Osteoblast (primary cell): ENCODE measurements around the gene FBXO41. TPM values are rescaled to one million over a fixed set of nuclear protein-coding genes. Genes with fewer than 3 reads are reported as not detected.

Experiments
- DNase-seq: peaks from one replicate; pipeline ENCODE4 v3.0.0; 2011; ENCODE audit warnings: low spot score, mixed read lengths; ENCODE audit not compliant: insufficient read length; ENCODE audit errors: missing footprints
- H2AFZ ChIP-seq: 2 replicates; pipeline ENCODE4 v1.6.0; 2011; ENCODE audit warnings: mild to moderate bottlenecking, low read length
- H3K27ac ChIP-seq: 2 replicates; pipeline ENCODE4 v1.5.1; 2011; ENCODE audit warnings: mild to moderate bottlenecking, low read depth, low read length, moderate library complexity
- H3K27me3 ChIP-seq: 2 replicates; pipeline ENCODE4 v1.6.0; 2012; ENCODE audit warnings: mild to moderate bottlenecking, control low read depth, inconsistent platforms, low read length, moderate library complexity; ENCODE audit not compliant: insufficient read depth
- H3K36me3 ChIP-seq: 2 replicates; pipeline ENCODE4 v1.5.1; 2011; ENCODE audit warnings: mild to moderate bottlenecking, low read length, control low read depth, moderate library complexity; ENCODE audit not compliant: insufficient read depth
- H3K4me1 ChIP-seq: 2 replicates; pipeline ENCODE4 v1.5.1; 2011; ENCODE audit warnings: mild to moderate bottlenecking, low read length, control low read depth, moderate library complexity; ENCODE audit not compliant: insufficient read depth
- H3K4me2 ChIP-seq: 2 replicates; pipeline ENCODE4 v1.6.0; 2011; ENCODE audit warnings: mild to moderate bottlenecking, low read length; ENCODE audit not compliant: insufficient read depth
- H3K4me3 ChIP-seq: fragments of 200-600 bp; sonication (generic); 3 replicates; pipeline ENCODE4 v1.5.1; 2012; ENCODE audit warnings: mild to moderate bottlenecking, low read length, inconsistent platforms; ENCODE audit not compliant: insufficient read depth
- H3K79me2 ChIP-seq: 2 replicates; pipeline ENCODE4 v1.6.0; 2012; ENCODE audit warnings: mild to moderate bottlenecking, low read length, control low read depth, inconsistent platforms; ENCODE audit not compliant: insufficient read depth
- H3K9me3 ChIP-seq: 2 replicates; pipeline ENCODE4 v1.5.1; 2011; ENCODE audit warnings: low read depth, low read length, control low read depth
- H4K20me1 ChIP-seq: 2 replicates; pipeline ENCODE4 v1.6.0; 2012; ENCODE audit warnings: mild to moderate bottlenecking, low read length, control low read depth; ENCODE audit not compliant: insufficient read depth
- total RNA-seq: library from RNA; depleted of rRNA; stranded (reverse); fragments of >200 nt; gene quantifications from 2 replicates; pipeline ENCODE4 v1.2.3, GENCODE V29; 2012
- TF ChIP-seq, protein P1 (sequence below): IDR thresholded peaks from 2 replicates; pipeline ENCODE4 v1.5.1; 2011; ENCODE audit warnings: mild to moderate bottlenecking, low read depth, low read length, moderate library complexity; ENCODE audit errors: extremely low read depth

Gene FBXO41
- total RNA-seq, 1 donor: 0.36 TPM

DNA sequence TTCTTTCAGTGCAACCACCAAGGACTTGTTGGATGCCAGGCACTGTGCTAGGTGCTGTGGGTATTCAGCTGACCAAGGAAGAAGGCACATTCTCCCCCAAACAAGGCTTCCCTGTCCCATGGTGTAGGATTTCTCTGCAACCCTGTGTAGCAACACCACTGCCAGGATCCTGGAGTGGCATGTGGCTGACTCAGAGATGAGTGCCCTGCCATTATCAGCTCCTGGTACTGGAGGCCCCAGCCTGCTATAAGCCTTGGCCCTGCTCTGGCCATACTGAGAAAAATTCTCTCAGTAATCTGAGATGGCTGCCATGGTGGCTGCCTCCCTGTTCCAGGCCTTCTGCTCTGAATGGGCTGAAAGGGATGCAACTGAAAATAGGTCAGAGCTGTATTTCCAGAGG is 66.0 kb downstream of the FBXO41 start:
- Histone ChIP-seq H3K27me3 (no peaks in the 10 kb centered on the region), H3K27ac (peak overlapping the region; percentile 5), H2AFZ (peak overlapping the region; percentile 61), H3K4me3 (no peak overlapping the region), H3K4me1 (peaks cover 25% of the 10 kb centered on the region), H3K79me2 (peaks cover 45% of the 10 kb centered on the region), H4K20me1 (no peaks in the 10 kb centered on the region), H3K9me3 (no peaks in the 10 kb centered on the region), H3K4me2 (peak overlapping the region; percentile 42), H3K36me3 (peaks cover 17% of the 10 kb centered on the region)
- peak; percentile 90 for DNase-seq
- TF ChIP-seq, protein P1, sequence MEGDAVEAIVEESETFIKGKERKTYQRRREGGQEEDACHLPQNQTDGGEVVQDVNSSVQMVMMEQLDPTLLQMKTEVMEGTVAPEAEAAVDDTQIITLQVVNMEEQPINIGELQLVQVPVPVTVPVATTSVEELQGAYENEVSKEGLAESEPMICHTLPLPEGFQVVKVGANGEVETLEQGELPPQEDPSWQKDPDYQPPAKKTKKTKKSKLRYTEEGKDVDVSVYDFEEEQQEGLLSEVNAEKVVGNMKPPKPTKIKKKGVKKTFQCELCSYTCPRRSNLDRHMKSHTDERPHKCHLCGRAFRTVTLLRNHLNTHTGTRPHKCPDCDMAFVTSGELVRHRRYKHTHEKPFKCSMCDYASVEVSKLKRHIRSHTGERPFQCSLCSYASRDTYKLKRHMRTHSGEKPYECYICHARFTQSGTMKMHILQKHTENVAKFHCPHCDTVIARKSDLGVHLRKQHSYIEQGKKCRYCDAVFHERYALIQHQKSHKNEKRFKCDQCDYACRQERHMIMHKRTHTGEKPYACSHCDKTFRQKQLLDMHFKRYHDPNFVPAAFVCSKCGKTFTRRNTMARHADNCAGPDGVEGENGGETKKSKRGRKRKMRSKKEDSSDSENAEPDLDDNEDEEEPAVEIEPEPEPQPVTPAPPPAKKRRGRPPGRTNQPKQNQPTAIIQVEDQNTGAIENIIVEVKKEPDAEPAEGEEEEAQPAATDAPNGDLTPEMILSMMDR: no peak

DNA sequence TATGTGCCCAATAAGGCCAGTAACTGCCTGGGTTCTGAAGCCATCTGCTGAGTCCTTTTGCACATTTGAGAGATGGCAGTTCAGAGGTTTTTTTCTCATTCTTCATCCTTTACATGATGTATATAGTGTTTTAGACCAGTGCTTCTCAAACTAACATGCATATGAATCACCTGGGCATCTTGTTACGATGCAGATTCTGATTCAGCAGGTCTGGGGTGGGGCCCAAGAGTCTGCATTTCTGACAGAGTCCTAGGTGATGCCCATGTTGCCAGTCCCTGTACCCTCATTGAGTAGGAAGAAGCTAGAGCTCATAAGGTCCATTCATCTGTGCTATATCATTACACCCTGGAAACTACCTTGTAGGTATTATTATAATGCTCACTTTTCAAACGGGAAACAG is 66.5 kb downstream of the FBXO41 start:
- no peak for DNase-seq
- H3K27ac ChIP-seq: peak overlapping the region; percentile 5
- H2AFZ ChIP-seq: no peak overlapping the region
- H4K20me1 ChIP-seq: no peaks in the 10 kb centered on the region
- H3K79me2 ChIP-seq: peaks cover 45% of the 10 kb centered on the region
- H3K4me2 ChIP-seq: peak overlapping the region; percentile 42
- H3K36me3 ChIP-seq: peaks cover 14% of the 10 kb centered on the region
- TF ChIP-seq, protein P1: no peak
- peaks cover 25% of the 10 kb centered on the region for H3K4me1 ChIP-seq
- H3K9me3 ChIP-seq: no peaks in the 10 kb centered on the region
- H3K4me3 ChIP-seq: no peak overlapping the region
- H3K27me3 ChIP-seq: no peaks in the 10 kb centered on the region

DNA sequence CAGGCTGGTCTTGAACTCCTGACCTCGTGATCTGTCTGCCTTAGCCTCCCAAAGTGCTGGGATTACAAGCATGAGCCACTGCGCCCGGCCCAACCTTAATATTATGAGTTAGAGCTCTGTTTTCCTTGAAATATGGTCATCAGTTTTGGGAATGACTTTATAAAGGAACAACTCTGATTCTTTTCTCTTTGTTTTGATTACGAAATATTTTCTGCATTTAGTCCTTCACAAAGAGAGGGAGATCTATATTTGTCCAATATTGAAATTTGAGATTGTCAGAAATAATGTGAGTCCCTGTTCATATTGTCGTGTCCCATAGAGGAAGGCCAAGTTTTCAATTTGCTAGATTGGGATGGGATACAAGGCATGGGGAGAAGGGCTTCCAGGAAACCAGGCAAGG is 67.1 kb downstream of the FBXO41 start:
- Histone ChIP-seq H4K20me1 (no peaks in the 10 kb centered on the region), H3K27ac (no peak overlapping the region), H3K27me3 (no peaks in the 10 kb centered on the region), H3K79me2 (peaks cover 45% of the 10 kb centered on the region), H2AFZ (no peak overlapping the region), H3K4me1 (peaks cover 26% of the 10 kb centered on the region), H3K4me3 (no peak overlapping the region), H3K4me2 (no peak overlapping the region), H3K36me3 (peaks cover 13% of the 10 kb centered on the region), H3K9me3 (no peaks in the 10 kb centered on the region)
- no peak for DNase-seq
- TF ChIP-seq, protein P1: no peak

DNA sequence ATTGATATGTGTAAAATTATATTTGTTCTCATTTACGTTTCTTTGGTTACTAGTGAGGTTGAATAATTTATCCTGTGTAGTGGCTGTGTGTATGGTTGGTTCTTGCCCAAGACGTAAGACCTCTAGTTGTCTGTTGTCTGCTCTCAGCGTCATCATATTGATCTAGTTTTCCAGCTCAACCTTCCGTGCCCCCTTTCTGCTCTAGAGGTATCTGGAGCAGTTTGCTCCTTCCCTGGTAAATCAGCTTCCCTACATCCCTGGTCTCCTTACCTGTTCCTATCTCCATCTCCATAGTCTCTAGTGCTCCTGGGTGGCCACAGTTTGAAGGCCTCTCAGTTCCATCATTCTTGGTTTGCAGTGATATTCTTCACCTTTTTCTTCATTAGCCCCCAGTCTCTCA is 69.0 kb downstream of the FBXO41 start:
- peak overlapping the region; percentile 83 for H3K27ac ChIP-seq
- no peak overlapping the region for H2AFZ ChIP-seq
- peak overlapping the region; percentile 88 for H3K4me3 ChIP-seq
- no peak for DNase-seq
- peaks cover 31% of the 10 kb centered on the region for H3K4me1 ChIP-seq
- peaks cover 45% of the 10 kb centered on the region for H3K79me2 ChIP-seq
- TF ChIP-seq, protein P1: no peak
- no peaks in the 10 kb centered on the region for H3K27me3 ChIP-seq
- H3K9me3 ChIP-seq: no peaks in the 10 kb centered on the region
- H4K20me1 ChIP-seq: no peaks in the 10 kb centered on the region
- peak overlapping the region; percentile 85 for H3K4me2 ChIP-seq
- peaks cover under 1% of the 10 kb centered on the region for H3K36me3 ChIP-seq
